Measurements from ENCODE around the gene SPNS1. TPM values are rescaled to one million over a fixed set of nuclear protein-coding genes. Genes with fewer than 3 reads are reported as not detected.
"Not testable (repeated sequence)": the region's sequence is repeated elsewhere in the genome, so short reads cannot be mapped to it uniquely, and the experiment has no call there.

The SPNS1 gene, protein sequence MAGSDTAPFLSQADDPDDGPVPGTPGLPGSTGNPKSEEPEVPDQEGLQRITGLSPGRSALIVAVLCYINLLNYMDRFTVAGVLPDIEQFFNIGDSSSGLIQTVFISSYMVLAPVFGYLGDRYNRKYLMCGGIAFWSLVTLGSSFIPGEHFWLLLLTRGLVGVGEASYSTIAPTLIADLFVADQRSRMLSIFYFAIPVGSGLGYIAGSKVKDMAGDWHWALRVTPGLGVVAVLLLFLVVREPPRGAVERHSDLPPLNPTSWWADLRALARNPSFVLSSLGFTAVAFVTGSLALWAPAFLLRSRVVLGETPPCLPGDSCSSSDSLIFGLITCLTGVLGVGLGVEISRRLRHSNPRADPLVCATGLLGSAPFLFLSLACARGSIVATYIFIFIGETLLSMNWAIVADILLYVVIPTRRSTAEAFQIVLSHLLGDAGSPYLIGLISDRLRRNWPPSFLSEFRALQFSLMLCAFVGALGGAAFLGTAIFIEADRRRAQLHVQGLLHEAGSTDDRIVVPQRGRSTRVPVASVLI
- 10 to 100 TPM; 22.7 to 75.2 (median 28.2) TPM for total RNA-seq

DNA sequence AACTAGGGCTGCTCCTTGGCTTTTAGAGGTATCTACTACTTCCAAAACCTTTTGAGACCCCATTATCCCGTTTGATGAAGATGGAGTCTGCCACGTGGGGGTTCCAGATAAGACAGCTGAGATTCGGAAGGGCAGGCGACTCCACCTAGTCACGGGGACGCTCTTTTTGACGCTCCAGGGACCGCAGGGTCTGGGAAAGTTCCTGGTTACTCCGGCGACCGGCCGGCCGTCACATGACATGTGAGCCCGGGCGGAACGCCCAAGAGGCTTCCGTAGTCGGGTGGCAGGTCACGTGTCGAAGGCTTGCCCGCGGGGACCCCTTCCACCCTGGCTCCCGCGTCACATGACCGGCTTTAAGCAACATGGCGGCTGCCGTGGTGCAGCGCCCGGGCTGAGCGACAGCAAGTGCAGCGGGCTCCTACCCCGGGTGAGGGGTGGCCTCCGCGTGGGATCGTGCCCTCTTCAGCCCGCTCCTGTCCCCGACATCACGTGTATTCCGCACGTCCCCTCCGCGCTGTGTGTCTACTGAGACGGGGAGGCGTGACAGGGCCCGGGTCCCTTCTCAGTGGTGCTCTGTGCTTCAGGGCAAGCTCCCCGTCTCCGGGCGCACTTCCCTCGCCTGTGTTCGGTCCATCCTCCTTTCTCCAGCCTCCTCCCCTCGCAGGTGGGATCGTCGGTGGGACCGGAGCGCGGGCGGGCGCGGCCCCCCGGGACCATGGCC lies at the start of gene SPNS1:
TSS of gene SPNS1 (plus strand) at position 342 of the 721 bp plus-strand sequence. CDS start at position 716, 374 bp downstream.
- H3K4me1 ChIP-seq = peaks cover 6 to 20% (median 15%) of the 10 kb centered on the region in 4 donors
- in situ Hi-C loops (cut with MboI; ENCODE audit: low pct_ligation_motif_present in 1 of 4, low pct_unique_long_range_greater_than_20kb in 1 of 4, low sequenced_read_pairs in 3 of 4) = no loop called here
- intact Hi-C loops (cut with DNase I; ENCODE audit: low total_unique reads) = no loop called here

DNA sequence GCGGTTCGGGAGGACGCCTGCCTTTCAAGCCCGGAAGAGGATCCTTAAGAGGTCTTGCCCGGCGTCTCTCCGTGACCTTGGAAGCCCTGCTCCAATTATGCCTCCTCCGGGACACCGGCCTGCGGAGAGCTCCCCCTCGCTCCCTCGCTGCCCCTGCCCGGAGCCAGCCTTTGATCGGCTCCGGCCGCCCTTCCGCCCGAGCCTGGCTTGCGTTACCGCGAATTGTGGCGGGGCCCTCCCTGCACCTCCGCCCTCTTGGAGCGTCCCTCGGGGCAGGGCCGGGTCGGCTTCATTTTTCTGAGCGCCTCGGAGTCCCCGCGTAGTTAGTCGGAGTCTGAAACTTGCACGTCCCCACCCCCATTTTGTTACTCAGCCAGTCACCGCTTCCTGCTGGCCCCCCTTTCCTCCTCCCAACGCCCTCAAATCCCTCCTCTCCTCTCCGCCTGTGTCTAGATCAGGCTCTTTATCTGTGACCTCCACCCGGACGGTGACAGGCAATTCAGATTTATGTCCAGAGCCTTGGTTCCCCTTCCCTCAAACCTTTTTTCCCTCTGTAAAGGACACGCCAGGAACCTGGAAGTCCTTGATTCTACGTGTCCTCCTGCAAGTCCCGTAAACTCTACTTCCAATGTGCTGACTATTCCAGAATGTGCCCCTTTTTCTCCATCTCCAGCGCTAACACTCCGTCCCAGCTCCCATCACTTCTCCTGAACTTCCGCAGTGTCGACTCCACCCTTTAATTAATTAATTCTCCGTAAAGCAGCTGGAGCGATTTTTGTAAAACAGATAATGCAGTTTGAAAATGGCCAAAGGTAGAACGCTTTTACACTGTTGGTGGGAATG lies 49.0 kb upstream of the SPNS1 start:
- TF ChIP-seq POLR2A (IDR thresholded peaks at IDR 0.05) (peak; percentile 78), EP300 (IDR thresholded peaks at IDR 0.05; ENCODE audit: low read depth) (no peak), POLR2AphosphoS5 (IDR thresholded peaks at IDR 0.05) (peak in 2 of 3 donors; percentile 1 to 56)
- Histone ChIP-seq H3K9me3 (no peaks in the 10 kb centered on the region), H3K27ac (peak overlapping the region; percentile 94 to 99 (median 97)), H3K4me3 (peak overlapping the region; percentile 36 to 90 (median 57)), H3K4me1 (peaks cover 0 to 25% (median 21%) of the 10 kb centered on the region in 4 donors), H3K27me3 (no peaks in the 10 kb centered on the region), H3K36me3 (no peaks in the 10 kb centered on the region)
- intact Hi-C loops (cut with DNase I; ENCODE audit: low total_unique reads) (no loop called here), in situ Hi-C loops (cut with MboI; ENCODE audit: low pct_ligation_motif_present in 1 of 4, low pct_unique_long_range_greater_than_20kb in 1 of 4, low sequenced_read_pairs in 3 of 4) (no loop called here)
- DNase-seq = peak; percentile 76
- 1 to 4% methylated on average over 10 to 41 of the region's 48 CpGs for WGBS, 2 donors (ENCODE audit: low coverage in 1 of 2)

More for the DNA sequence above, at the start of gene SPNS1:
- H3K36me3 ChIP-seq = no peaks in the 10 kb centered on the region
- DNase-seq = peak; percentile 98
- H3K27me3 ChIP-seq = no peaks in the 10 kb centered on the region
- H3K9me3 ChIP-seq = no peaks in the 10 kb centered on the region
- TF ChIP-seq EP300 (IDR thresholded peaks at IDR 0.05; ENCODE audit: low read depth) (no peak), POLR2AphosphoS5 (IDR thresholded peaks at IDR 0.05) (peak; percentile 82 to 88 (median 87)), POLR2A (IDR thresholded peaks at IDR 0.05) (peak; percentile 55)
- peak within 1 kb of the TSS; percentile 69 to 89 (median 85) for H3K27ac ChIP-seq
- 0 to 1% methylated on average over 1 to 38 of the region's 60 CpGs for WGBS, 2 donors (ENCODE audit: low coverage in 1 of 2)
- H3K4me3 ChIP-seq = peak within 1 kb of the TSS; percentile 62 to 89 (median 79)

- peaks cover 0 to 25% (median 21%) of the 10 kb centered on the region in 4 donors for H3K4me1 ChIP-seq
- H3K27me3 ChIP-seq; H3K36me3 ChIP-seq; intact Hi-C loops (cut with DNase I; ENCODE audit: low total_unique reads); H3K9me3 ChIP-seq; DNase-seq; in situ Hi-C loops (cut with MboI; ENCODE audit: low pct_ligation_motif_present in 1 of 4, low pct_unique_long_range_greater_than_20kb in 1 of 4, low sequenced_read_pairs in 3 of 4): not testable (repeated sequence)
- H3K4me3 ChIP-seq = peak overlapping the region in 3 of 4 donors; percentile 53 to 90 (median 61)
- WGBS, 2 donors (ENCODE audit: low coverage in 1 of 2) = 39 to 58% methylated on average over 2 of the region's 2 CpGs
- H3K27ac ChIP-seq = peak overlapping the region; percentile 94 to 99 (median 97)
These were observed 48.3 kb upstream of the SPNS1 start for GRCh38 chr16:28926284-28926683.

DNA sequence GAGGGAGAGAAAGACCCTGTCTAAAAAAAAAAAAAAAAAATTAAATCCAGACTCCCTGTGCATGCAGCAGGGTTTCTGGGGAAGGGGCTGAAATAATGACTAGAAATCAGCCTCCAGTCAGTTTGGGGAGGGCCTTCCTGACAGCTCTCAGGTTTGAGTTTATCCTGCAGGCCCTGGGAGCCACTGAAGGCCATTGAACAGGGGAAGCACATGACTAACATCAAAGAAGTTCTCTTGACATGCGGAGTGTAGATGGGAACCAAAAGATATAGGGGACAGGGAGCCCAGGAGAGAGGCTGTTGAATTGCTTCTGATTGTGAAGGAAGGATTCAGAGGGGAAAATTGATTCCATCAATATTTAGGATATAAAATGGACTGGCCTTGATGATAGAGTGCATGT lies 46.8 kb upstream of the SPNS1 start:
- Histone ChIP-seq H3K27me3 (no peaks in the 10 kb centered on the region), H3K4me1 (peaks cover 0 to 22% (median 21%) of the 10 kb centered on the region in 4 donors), H3K9me3 (no peaks in the 10 kb centered on the region), H3K27ac (no peak overlapping the region), H3K36me3 (no peaks in the 10 kb centered on the region), H3K4me3 (no peak overlapping the region)
- 93 to 100% methylated on average over 1 of the region's 1 CpG for WGBS, 2 donors (ENCODE audit: low coverage in 1 of 2)
- intact Hi-C loops (cut with DNase I; ENCODE audit: low total_unique reads) = no loop called here
- no peak for DNase-seq
- in situ Hi-C loops (cut with MboI; ENCODE audit: low pct_ligation_motif_present in 1 of 4, low pct_unique_long_range_greater_than_20kb in 1 of 4, low sequenced_read_pairs in 3 of 4) = no loop called here
- TF ChIP-seq EP300 (IDR thresholded peaks at IDR 0.05; ENCODE audit: low read depth) = no peak
- TF ChIP-seq CTCF (IDR thresholded peaks at IDR 0.05) = no peak
- no peak for TF ChIP-seq POLR2AphosphoS5 (IDR thresholded peaks at IDR 0.05)
- no peak for TF ChIP-seq POLR2A (IDR thresholded peaks at IDR 0.05)

- intact Hi-C loops (cut with DNase I; ENCODE audit: low total_unique reads) (no loop called here), in situ Hi-C loops (cut with MboI; ENCODE audit: low pct_ligation_motif_present in 1 of 4, low pct_unique_long_range_greater_than_20kb in 1 of 4, low sequenced_read_pairs in 3 of 4) (no loop called here)
- no peaks in the 10 kb centered on the region for H3K9me3 ChIP-seq
- H3K27ac ChIP-seq = no peak overlapping the region
- TF ChIP-seq EP300 (IDR thresholded peaks at IDR 0.05; ENCODE audit: low read depth) = no peak
- no peak for TF ChIP-seq POLR2AphosphoS5 (IDR thresholded peaks at IDR 0.05)
- TF ChIP-seq POLR2A (IDR thresholded peaks at IDR 0.05) = no peak
- TF ChIP-seq CTCF (IDR thresholded peaks at IDR 0.05) = no peak
- no peaks in the 10 kb centered on the region for H3K27me3 ChIP-seq
- 88% methylated on average over 3 of the region's 3 CpGs; no CpG with 5 or more reads in 1 of the 2 donors for WGBS, 2 donors (ENCODE audit: low coverage in 1 of 2)
- no peak for DNase-seq
- H3K36me3 ChIP-seq = no peaks in the 10 kb centered on the region
- peaks cover 0 to 6% (median 4%) of the 10 kb centered on the region in 4 donors for H3K4me1 ChIP-seq
- no peak overlapping the region for H3K4me3 ChIP-seq
These were observed 44.4 kb upstream of the SPNS1 start for GRCh38 chr16:28930203-28930602.
